Measurements from ENCODE around the gene AIPL1. TPM values are rescaled to one million over a fixed set of nuclear protein-coding genes. Genes with fewer than 3 reads are reported as not detected.

AIPL1 gene
- total and polyA plus RNA-seq, 2 donors (not counting 3 experiments of a cell fraction or from before 2014, with no cell fraction given), result not detected

GRCh38 chr17:6394055-6394606, 40.8 kb downstream of the AIPL1 start:
- intact Hi-C loops (cut with micrococcal nuclease) (no loop called here), dilution Hi-C loops (cut with MboI; ENCODE audit: extremely low pct_ligation_motif_present, low sequenced_read_pairs) (no loop called here)
- no peak for TF ChIP-seq EZH2 (IDR thresholded peaks at IDR 0.05; ENCODE audit: borderline replicate concordance, low read depth, low read length, severe bottlenecking)
- TF ChIP-seq FOS (IDR thresholded peaks at IDR 0.05; ENCODE audit: borderline replicate concordance, insufficient read depth, low read length), result no peak
- TF ChIP-seq GATA2 (IDR thresholded peaks at IDR 0.05; ENCODE audit: insufficient read depth, insufficient read length, low read depth, low read length), result no peak
- TF ChIP-seq MYC (IDR thresholded peaks at IDR 0.05; ENCODE audit: low read depth, low read length), result no peak
- no peak for TF ChIP-seq CTCF (IDR thresholded peaks at IDR 0.05; ENCODE audit: extremely low read depth in 1 of 2, insufficient read depth in 1 of 2, low read depth in 1 of 2, low read length in 2 of 2)
- TF ChIP-seq POLR2AphosphoS5 (IDR thresholded peaks at IDR 0.05; ENCODE audit: insufficient read depth, low read depth, low read length), result no peak
- TF ChIP-seq JUN (IDR thresholded peaks at IDR 0.05; ENCODE audit: borderline replicate concordance, insufficient read depth, insufficient read length, low read depth), result no peak
- no peak for TF ChIP-seq MAX (IDR thresholded peaks at IDR 0.05; ENCODE audit: insufficient read depth, insufficient read length)
- no peak for TF ChIP-seq POLR2A (IDR thresholded peaks at IDR 0.05; ENCODE audit: low read depth, low read length)
- FAIRE-seq, result no peak
- Histone ChIP-seq H4K20me1 (replicated peaks; ENCODE audit: control insufficient read depth, extremely low read depth, insufficient read depth, low read length) (no peaks in the 10 kb centered on the region), H3K4me2 (ENCODE audit: insufficient read depth, low read length) (no peak overlapping the region), H2AFZ (ENCODE audit: low read depth, low read length) (no peak overlapping the region), H3K9me3 (replicated peaks; ENCODE audit: control insufficient read depth, insufficient read depth, low read length) (no peaks in the 10 kb centered on the region), H3K27me3 (ENCODE audit: control insufficient read depth in 2 of 2, insufficient read depth in 2 of 2, low read length in 2 of 2) (peaks cover 0 to 9% of the 10 kb centered on the region in 2 experiments), H3K36me3 (ENCODE audit: control insufficient read depth in 2 of 2, extremely low read depth in 1 of 2, insufficient read depth in 2 of 2, low read length in 2 of 2) (no peaks in the 10 kb centered on the region), H3K4me1 (ENCODE audit: control insufficient read depth, extremely low read depth, insufficient read depth, low read length) (no peaks in the 10 kb centered on the region), H3K9me1 (replicated peaks; ENCODE audit: control insufficient read depth, extremely low read depth, insufficient read depth, low read length) (no peaks in the 10 kb centered on the region), H3K4me3 (replicated peaks in 1 of 3; ENCODE audit: insufficient read depth in 1 of 3, low read depth in 1 of 3, low read length in 3 of 3) (no peak overlapping the region), H3K79me2 (ENCODE audit: control insufficient read depth, insufficient read depth, low read length) (no peaks in the 10 kb centered on the region), H3K27ac (ENCODE audit: insufficient read depth, low read depth, low read length) (no peak overlapping the region), H3K9ac (replicated peaks; ENCODE audit: extremely low read depth, insufficient read depth, low read length) (no peak overlapping the region)
- no peak for DNase-seq (ENCODE audit: low read depth, low spot score)
- POLR2A ChIA-PET, result no interaction called here
- no TSS peak for BruUV-seq (replicated peaks)
- CTCF ChIA-PET, result no interaction called here

Measured in endothelial cell of umbilical vein (primary cell).